Stimulated activated CD8-positive, alpha-beta memory T cell treated with anti-CD3 and anti-CD28 coated beads, Interleukin-15, amount 100 ng/mL, for 24 hours (primary cell): ENCODE results near the gene BSPRY.
A peak's percentile ranks its signal among the peaks of the same experiment; 100 is the strongest.
"Not testable (repeated sequence)": the region's sequence is repeated elsewhere in the genome, so short reads cannot be mapped to it uniquely, and the experiment has no call there.

ENCODE experiments used
- DNase-seq: peaks from one replicate; pipeline ENCODE4 v3.0.0-alpha.2; 2020; ENCODE audit warnings: low read depth

Gene BSPRY

DNA sequence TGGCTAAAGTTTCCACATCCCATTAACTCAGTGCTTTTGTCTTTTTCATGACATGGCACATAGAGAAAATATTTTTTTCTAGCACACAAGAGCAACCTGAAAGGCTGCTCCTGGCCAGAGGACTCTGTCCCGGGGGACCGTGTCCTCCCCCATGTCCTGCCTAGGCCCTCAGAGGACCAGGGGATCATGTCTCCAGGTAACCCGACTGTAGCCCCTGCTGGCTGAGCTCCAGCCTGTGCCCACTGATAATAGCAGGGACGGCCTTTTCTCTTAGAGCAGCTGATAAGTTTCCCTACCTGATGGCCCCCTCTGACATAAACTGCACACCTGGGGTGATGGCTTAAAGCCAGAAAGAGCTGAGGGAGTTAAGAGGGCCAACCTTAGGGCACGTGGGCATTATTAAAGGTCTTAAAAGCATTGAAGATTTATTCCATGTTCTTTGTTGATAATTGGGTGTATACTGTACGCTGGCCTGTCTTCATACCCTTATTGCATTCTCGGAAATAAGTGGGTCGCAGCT lies 21.5 kb downstream of the BSPRY start:
- no peak for DNase-seq

- no peak for DNase-seq
These were observed 22.7 kb downstream of the BSPRY start for GRCh38 chr9:113372059-113372458.

DNA sequence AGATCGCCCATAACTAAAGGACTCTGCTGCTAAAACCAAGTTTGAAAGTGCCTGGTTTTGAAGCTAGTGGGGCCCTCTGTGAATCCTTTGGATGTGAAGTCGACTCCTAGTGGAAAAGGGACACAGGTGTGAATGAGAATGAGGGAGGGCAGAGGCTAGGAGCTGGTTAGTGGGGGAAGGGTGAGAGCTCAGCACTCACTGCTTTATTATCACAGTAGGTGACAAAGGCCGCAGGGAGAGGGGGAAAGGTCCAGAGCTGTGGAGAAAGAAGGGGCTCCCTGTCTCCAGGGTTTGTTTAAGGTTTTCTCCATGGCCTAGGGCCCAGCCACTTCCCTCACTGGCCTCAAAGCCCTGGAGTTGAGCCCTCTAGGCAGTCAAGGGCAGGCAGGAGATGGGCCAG lies 23.9 kb downstream of the BSPRY start:
- DNase-seq: no peak

- DNase-seq: no peak
These were observed 24.5 kb downstream of the BSPRY start for GRCh38 chr9:113373676-113374392.

- DNase-seq: no peak
These were observed 26.0 kb downstream of the BSPRY start for GRCh38 chr9:113375057-113376023.

GRCh38 chr9:113376634-113377567 lies 27.6 kb downstream of the BSPRY start, which contains the start of gene HDHD3:
HDHD3 (minus strand) TSS chr9:113376986; CDS start chr9:113374354, 2,632 bp downstream.
- peak; percentile 54 for DNase-seq

GRCh38 chr9:113379094-113379828 lies 29.9 kb downstream of the BSPRY start:
- not testable (repeated sequence) for DNase-seq

- DNase-seq: not testable (repeated sequence)
These were observed 30.5 kb downstream of the BSPRY start for GRCh38 chr9:113379829-113380210.

DNA sequence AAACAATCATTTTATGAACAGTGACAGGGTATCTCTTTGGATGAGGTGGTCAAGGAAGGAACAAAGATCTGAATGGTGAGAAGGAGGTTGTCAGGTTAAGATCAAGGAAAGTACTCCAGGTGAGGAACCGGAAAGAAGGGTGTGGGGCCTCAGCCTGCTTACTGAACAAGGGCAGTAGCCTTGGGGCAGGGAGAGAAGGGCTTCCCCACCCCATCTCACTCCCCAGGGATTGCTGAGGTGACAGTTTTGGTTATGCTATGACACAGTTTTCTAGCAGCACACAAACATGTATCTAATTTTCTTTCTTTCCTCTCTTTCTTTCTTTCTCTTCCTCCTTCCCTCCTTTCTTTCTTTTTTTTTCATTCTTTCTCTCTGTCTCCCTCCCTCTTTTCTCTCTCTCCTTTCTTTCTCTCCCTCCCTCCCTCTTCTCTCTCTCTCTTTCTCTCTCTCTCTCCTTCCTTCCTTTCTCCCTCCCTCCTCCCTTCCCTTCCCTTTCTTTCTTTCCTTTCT lies 31.6 kb downstream of the BSPRY start:
- DNase-seq: no peak

DNA sequence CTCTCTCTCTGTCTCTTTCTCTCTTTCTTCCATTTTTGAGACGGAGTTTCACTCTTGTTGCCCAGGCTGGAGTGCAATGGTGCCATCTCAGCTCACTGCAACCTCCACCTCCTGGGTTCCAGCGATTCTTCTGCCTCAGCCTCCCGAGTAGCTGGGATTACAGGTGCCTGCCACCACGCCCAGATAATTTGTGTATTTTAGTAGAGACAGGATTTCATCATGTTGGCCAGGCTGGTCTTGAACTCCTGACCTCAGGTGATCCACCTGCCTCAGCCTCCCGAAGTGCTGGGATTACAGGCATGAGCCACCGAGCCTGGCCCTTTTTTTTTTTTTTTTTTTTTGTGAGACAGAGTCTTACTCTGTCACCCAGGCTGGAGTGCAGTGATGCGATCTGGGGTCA lies 32.1 kb downstream of the BSPRY start:
- not testable (repeated sequence) for DNase-seq

GRCh38 chr9:113381909-113382411 lies 32.6 kb downstream of the BSPRY start:
- no peak for DNase-seq

GRCh38 chr9:113386571-113387393 lies 37.4 kb downstream of the BSPRY start:
- no peak for DNase-seq

GRCh38 chr9:113387560-113388230 lies 38.4 kb downstream of the BSPRY start:
- DNase-seq: no peak

GRCh38 chr9:113388833-113389232 lies 39.5 kb downstream of the BSPRY start:
- no peak for DNase-seq

DNA sequence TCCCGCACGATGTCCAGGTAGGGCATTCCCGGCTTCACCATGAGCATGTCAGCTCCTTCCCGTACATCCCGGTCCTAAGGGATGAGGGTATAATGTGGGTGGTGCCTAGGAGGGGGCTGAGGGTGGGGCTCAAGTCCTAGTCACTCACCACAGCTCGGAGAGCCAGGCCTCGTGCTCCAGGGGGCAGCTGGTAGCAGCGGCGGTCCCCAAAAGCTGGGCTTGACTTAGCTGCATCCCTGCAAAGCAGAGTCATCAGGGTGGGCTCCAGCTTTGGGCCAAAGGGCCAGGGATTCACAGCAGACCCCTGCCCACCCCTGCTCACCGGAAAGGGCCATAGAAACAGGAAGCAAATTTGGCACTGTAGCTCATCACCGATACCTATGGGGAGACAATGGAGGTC lies 40.1 kb downstream of the BSPRY start:
- no peak for DNase-seq

DNA sequence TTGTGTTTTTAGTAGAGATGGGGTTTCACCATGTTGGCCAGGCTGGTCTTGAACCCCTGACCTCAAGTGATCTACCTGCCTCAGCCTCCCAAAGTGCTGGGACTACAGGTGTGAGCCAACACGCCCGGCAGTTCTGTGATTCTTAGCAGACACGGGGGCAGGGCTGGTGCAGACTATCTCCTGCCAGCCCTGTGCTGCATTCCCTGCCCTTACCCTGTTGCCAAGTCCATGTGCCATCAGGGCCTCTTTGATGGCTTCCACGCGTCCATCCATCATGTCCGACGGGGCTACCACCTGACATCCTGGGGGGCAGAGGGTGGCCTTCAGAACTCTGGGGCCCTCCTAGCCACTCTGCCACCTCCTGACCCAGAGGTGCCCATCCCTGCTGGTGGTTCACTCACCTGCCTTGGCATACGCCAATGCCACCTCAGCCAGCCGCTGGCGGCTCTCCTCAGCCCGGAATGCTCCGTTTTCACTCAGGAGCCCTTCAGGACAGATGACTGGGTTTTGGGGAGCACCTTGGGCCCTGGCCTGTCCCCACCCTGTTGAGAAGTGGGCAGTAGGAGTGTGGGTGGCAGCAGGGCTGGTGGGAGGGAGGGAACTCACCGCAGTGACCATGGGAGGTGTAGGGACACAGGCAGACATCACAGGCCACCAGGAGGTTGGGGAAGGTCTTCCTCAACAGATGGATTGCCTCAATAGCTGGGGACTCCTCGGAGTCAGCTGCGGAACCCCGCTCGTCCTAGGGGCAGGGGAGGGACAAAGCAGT lies 41.0 kb downstream of the BSPRY start:
- no peak for DNase-seq

DNA sequence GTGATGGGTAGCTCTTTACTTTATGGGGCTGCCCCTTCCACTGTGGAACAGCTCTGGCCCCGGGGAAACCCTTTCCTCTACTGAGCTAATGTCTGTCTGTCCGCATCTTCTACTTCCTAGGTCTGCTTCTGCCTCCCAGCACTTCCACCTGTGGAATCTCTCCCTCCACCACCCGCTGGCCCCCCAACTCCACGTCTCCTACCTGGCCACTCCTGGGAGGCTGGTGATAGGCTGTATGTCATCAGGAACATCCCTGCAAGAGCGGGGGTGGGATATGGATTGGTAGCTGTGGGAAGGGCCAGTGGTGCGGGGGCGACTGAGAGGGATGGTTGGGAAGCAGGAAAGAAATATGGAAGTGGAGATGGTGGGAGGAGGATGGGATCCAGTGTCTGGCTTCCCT lies 42.6 kb downstream of the BSPRY start:
- no peak for DNase-seq

DNA sequence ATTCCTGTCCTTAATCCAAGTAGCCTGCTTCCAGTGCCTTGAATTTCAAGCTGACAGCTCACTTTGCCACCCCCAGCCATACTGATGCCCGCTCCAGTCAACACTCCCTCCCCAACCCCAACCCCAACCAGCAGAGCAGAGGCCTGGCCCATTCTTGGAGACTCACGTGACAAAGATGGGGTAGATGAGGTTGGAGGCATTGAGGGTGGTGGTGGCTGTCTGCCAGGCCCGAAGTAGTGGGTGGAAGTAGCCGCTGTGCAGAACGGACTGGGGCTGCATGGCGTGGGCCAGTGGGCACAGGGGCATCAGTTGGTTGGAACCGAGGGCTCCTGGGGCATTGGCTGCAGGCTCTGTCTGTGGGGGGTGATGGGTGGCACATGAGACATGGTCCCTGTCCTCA lies 43.9 kb downstream of the BSPRY start:
- DNase-seq: no peak
